Left lung (tissue), 8 donors: ENCODE data around the gene CDK2AP2. TPM values are rescaled to one million over a fixed set of nuclear protein-coding genes. Genes with fewer than 3 reads are reported as not detected.

Experiments
- microRNA-seq, 2 donors: library from miRNA; unstranded; fragments of <30 nt; microRNA quantifications; one replicate each; pipeline ENCODE4, GENCODE V29; 2019
- polyA plus RNA-seq, 6 donors: library from polyadenylated mRNA; unstranded; fragments of 120-200 nt; gene quantifications; one replicate each; pipeline ENCODE4 v1.2.1, GENCODE V29; 2013; ENCODE audit not compliant: insufficient read length in 6 of 6
- total RNA-seq, 2 donors: library from RNA; stranded (reverse); fragmentation: NEBNext Ultra II Directional; extraction: Animal tissue kit (Norgen Biotek cat#: 25700); gene quantifications; one replicate each; pipeline ENCODE4 v1.2.1, GENCODE V29; 2021
- donor health status: DM: no; HTN: yes; CAD: no.
- donor health status: DM: no; HTN: no; CAD: no.

CDK2AP2 gene
- total and polyA plus RNA-seq, 8 donors: 25.8 to 92.8 (median 33.4) TPM

Small RNAs within 50 kb of the gene (microRNA-seq; reads per million reads assigned to microRNA genes)
- 0.27 to 0.34 reads per million in 2 donors for gene MIR6752

Other genes with a start within 250 kb of the CDK2AP2 start
- gene GRK2, start 241.7 kb downstream of the CDK2AP2 start, total RNA-seq: 100 to 1,000 TPM in 1 of 2 donors, 10 to 100 TPM in 1; 55.2 to 118 TPM
- gene GRK2, start 241.7 kb downstream of the CDK2AP2 start, polyA plus RNA-seq: 10 to 100 TPM; 56.9 to 79.9 (median 59.4) TPM
- gene ANKRD13D, start 218.9 kb downstream of the CDK2AP2 start, total RNA-seq: 10 to 100 TPM; 48.0 to 81.2 TPM
- gene ANKRD13D, start 218.9 kb downstream of the CDK2AP2 start, polyA plus RNA-seq: 10 to 100 TPM; 34.5 to 61.0 (median 49.6) TPM
- gene SSH3, start 204.6 kb downstream of the CDK2AP2 start, total RNA-seq: 10 to 100 TPM; 28.7 to 44.9 TPM
- gene SSH3, start 204.6 kb downstream of the CDK2AP2 start, polyA plus RNA-seq: 10 to 100 TPM; 23.0 to 34.5 (median 28.3) TPM
- gene POLD4, start 154.6 kb downstream of the CDK2AP2 start, total RNA-seq: 10 to 100 TPM; 67.7 to 77.3 TPM
- gene POLD4, start 154.6 kb downstream of the CDK2AP2 start, polyA plus RNA-seq: 10 to 100 TPM; 26.7 to 35.1 (median 32.5) TPM
- gene CLCF1, start 134.6 kb downstream of the CDK2AP2 start, total RNA-seq: 1 to 10 TPM; 7.3 to 9.2 TPM
- gene CLCF1, start 134.6 kb downstream of the CDK2AP2 start, polyA plus RNA-seq: 10 to 100 TPM; 10.9 to 15.3 (median 12.3) TPM
- 10 to 100 TPM; 18.4 to 21.5 TPM for gene RAD9A, start 116.2 kb downstream of the CDK2AP2 start, total RNA-seq
- 10 to 100 TPM; 22.9 to 31.3 (median 24.5) TPM for gene RAD9A, start 116.2 kb downstream of the CDK2AP2 start, polyA plus RNA-seq
- gene PPP1CA, start 106.3 kb downstream of the CDK2AP2 start, total RNA-seq: 100 to 1,000 TPM; 138 to 173 TPM
- 100 to 1,000 TPM; 108 to 144 (median 139) TPM for gene PPP1CA, start 106.3 kb downstream of the CDK2AP2 start, polyA plus RNA-seq
- gene TBC1D10C, start 104.1 kb downstream of the CDK2AP2 start, total RNA-seq: 10 to 100 TPM in 1 of 2 donors, 1 to 10 TPM in 1; 8.0 to 15.5 TPM
- gene TBC1D10C, start 104.1 kb downstream of the CDK2AP2 start, polyA plus RNA-seq: 1 to 10 TPM; 4.2 to 6.5 (median 5.1) TPM
- gene CARNS1, start 92.5 kb downstream of the CDK2AP2 start, total RNA-seq: 1 to 10 TPM in 1 of 2 donors, under 1 TPM in 1; 0.71 to 1.2 TPM
- 1 to 10 TPM; 2.9 to 5.6 (median 4.1) TPM for gene CARNS1, start 92.5 kb downstream of the CDK2AP2 start, polyA plus RNA-seq
- gene RPS6KB2, start 79.7 kb downstream of the CDK2AP2 start, total RNA-seq: 10 to 100 TPM; 37.7 to 44.1 TPM
- gene RPS6KB2, start 79.7 kb downstream of the CDK2AP2 start, polyA plus RNA-seq: 10 to 100 TPM; 39.6 to 47.0 (median 42.0) TPM
- 10 to 100 TPM in 1 of 2 donors, 1 to 10 TPM in 1; 5.4 to 12.5 TPM for gene PTPRCAP, start 70.5 kb downstream of the CDK2AP2 start, total RNA-seq
- gene PTPRCAP, start 70.5 kb downstream of the CDK2AP2 start, polyA plus RNA-seq: 1 to 10 TPM; 1.6 to 3.0 (median 2.2) TPM
- gene CORO1B, start 64.7 kb downstream of the CDK2AP2 start, total RNA-seq: 100 to 1,000 TPM; 111 to 119 TPM
- gene CORO1B, start 64.7 kb downstream of the CDK2AP2 start, polyA plus RNA-seq: 10 to 100 TPM; 43.5 to 61.1 (median 50.4) TPM
- not detected for gene GPR152, start 55.4 kb downstream of the CDK2AP2 start, total RNA-seq
- gene GPR152, start 55.4 kb downstream of the CDK2AP2 start, polyA plus RNA-seq: not detected
- 1 to 10 TPM; 2.0 to 2.7 TPM for gene CABP4, start 52.8 kb downstream of the CDK2AP2 start, total RNA-seq
- 1 to 10 TPM; 1.4 to 2.8 (median 2.2) TPM for gene CABP4, start 52.8 kb downstream of the CDK2AP2 start, polyA plus RNA-seq
- 10 to 100 TPM; 45.9 to 51.8 TPM for gene TMEM134, start 38.9 kb downstream of the CDK2AP2 start, total RNA-seq
- 10 to 100 TPM; 33.4 to 51.8 (median 43.3) TPM for gene TMEM134, start 38.9 kb downstream of the CDK2AP2 start, polyA plus RNA-seq
- 10 to 100 TPM; 61.7 to 68.2 TPM for gene AIP, start 25.1 kb downstream of the CDK2AP2 start, total RNA-seq
- 10 to 100 TPM; 55.7 to 62.5 (median 60.4) TPM for gene AIP, start 25.1 kb downstream of the CDK2AP2 start, polyA plus RNA-seq
- gene PITPNM1, start 2.8 kb downstream of the CDK2AP2 start, total RNA-seq: 10 to 100 TPM; 51.6 to 55.5 TPM
- gene PITPNM1, start 2.8 kb downstream of the CDK2AP2 start, polyA plus RNA-seq: 10 to 100 TPM; 15.5 to 36.3 (median 20.5) TPM
- gene CABP2, start 15.3 kb upstream of the CDK2AP2 start, total RNA-seq: not detected
- gene CABP2, start 15.3 kb upstream of the CDK2AP2 start, polyA plus RNA-seq: not detected
- 1,000 to 10,000 TPM in 1 of 2 donors, 100 to 1,000 TPM in 1; 790 to 1,058 TPM for gene GSTP1, start 75.7 kb upstream of the CDK2AP2 start, total RNA-seq
- gene GSTP1, start 75.7 kb upstream of the CDK2AP2 start, polyA plus RNA-seq: 100 to 1,000 TPM; 651 to 768 (median 717) TPM
- gene NDUFV1, start 98.8 kb upstream of the CDK2AP2 start, total RNA-seq: 100 to 1,000 TPM; 136 to 155 TPM
- gene NDUFV1, start 98.8 kb upstream of the CDK2AP2 start, polyA plus RNA-seq: 100 to 1,000 TPM; 155 to 204 (median 170) TPM
- gene NUDT8, start 121.8 kb upstream of the CDK2AP2 start, total RNA-seq: 10 to 100 TPM; 10.7 to 18.1 TPM
- 1 to 10 TPM; 3.8 to 5.8 (median 5.0) TPM for gene NUDT8, start 121.8 kb upstream of the CDK2AP2 start, polyA plus RNA-seq
- gene TBX10, start 131.6 kb upstream of the CDK2AP2 start, total RNA-seq: not detected
- under 1 TPM in 1 of 6 donors, not detected in 5; 0.18 TPM for gene TBX10, start 131.6 kb upstream of the CDK2AP2 start, polyA plus RNA-seq
- under 1 TPM; 0.29 to 0.61 TPM for gene ACY3, start 142.6 kb upstream of the CDK2AP2 start, total RNA-seq
- under 1 TPM; 0.23 to 0.74 (median 0.57) TPM for gene ACY3, start 142.6 kb upstream of the CDK2AP2 start, polyA plus RNA-seq
- gene ALDH3B2, start 166.5 kb upstream of the CDK2AP2 start, total RNA-seq: under 1 TPM; 0.79 to 0.94 TPM
- gene ALDH3B2, start 166.5 kb upstream of the CDK2AP2 start, polyA plus RNA-seq: 1 to 10 TPM in 4 of 6 donors, under 1 TPM in 2; 0.91 to 1.7 (median 1.1) TPM